ENCODE measurements around the gene RUBCN. TPM values are rescaled to one million over a fixed set of nuclear protein-coding genes. Genes with fewer than 3 reads are reported as not detected.
"Not testable (repeated sequence)": the region's sequence is repeated elsewhere in the genome, so short reads cannot be mapped to it uniquely, and the experiment has no call there.

The RUBCN gene
- total and polyA plus RNA-seq, 8 donors: 12.3 to 33.0 (median 14.5) TPM

DNA sequence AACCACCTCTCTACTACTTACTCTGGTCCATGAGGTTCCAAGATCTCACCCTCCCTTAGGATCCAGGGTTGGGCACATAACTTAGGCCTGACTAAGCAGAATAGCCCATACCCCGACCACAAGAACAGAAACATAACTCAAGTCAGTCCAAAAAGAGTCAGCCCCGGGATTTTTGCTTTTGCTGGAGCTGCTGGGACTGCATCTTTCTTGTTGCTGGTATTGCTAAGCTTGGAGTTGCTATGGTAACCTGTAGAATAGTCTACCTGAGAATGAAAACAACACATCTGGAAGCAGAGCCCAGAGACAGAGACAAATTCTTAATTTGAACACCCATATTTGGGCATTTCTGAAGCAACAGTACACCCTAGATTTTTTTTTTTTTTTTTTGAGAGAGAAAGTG is 6.5 kb downstream of the RUBCN start:
- Histone ChIP-seq H3K36me3 (no peaks in the 10 kb centered on the region), H3K4me1 (peaks cover 0 to 19% of the 10 kb centered on the region in 2 donors), H3K9me3 (no peaks in the 10 kb centered on the region), H3K27ac (no peak overlapping the region), H3K4me3 (no peak overlapping the region), H3K27me3 (no peaks in the 10 kb centered on the region)
- ATAC-seq (peak; percentile 80), DNase-seq (no peak)
- TF ChIP-seq, protein P1, sequence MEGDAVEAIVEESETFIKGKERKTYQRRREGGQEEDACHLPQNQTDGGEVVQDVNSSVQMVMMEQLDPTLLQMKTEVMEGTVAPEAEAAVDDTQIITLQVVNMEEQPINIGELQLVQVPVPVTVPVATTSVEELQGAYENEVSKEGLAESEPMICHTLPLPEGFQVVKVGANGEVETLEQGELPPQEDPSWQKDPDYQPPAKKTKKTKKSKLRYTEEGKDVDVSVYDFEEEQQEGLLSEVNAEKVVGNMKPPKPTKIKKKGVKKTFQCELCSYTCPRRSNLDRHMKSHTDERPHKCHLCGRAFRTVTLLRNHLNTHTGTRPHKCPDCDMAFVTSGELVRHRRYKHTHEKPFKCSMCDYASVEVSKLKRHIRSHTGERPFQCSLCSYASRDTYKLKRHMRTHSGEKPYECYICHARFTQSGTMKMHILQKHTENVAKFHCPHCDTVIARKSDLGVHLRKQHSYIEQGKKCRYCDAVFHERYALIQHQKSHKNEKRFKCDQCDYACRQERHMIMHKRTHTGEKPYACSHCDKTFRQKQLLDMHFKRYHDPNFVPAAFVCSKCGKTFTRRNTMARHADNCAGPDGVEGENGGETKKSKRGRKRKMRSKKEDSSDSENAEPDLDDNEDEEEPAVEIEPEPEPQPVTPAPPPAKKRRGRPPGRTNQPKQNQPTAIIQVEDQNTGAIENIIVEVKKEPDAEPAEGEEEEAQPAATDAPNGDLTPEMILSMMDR (IDR thresholded peaks at IDR 0.05): no peak
- intact Hi-C loops (cut with DNase I): no loop called here

DNA sequence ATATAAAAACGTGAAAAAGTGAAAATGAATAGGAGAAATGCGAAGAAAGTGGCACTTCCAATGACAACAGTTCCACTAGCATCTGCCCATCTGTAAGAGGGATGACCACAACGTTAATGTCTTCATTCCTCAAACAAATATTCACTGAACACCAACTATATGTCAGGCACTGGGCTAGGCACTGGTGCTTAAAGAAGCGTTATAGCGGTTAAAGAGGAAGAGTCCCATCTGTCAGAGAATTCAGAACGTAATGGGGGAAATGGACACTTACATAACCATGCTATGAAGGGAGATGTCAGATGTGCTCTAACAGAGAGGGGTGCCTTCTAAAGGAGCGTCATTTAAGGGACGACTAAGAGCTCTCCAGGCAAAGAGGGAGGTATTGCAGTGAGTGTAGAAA is 8.2 kb downstream of the RUBCN start:
- TF ChIP-seq, protein P1 (IDR thresholded peaks at IDR 0.05): no peak
- intact Hi-C loops (cut with DNase I): no loop called here
- H3K36me3 ChIP-seq: no peaks in the 10 kb centered on the region
- H3K4me1 ChIP-seq: peaks cover 0 to 8% of the 10 kb centered on the region in 2 donors
- no peak overlapping the region for H3K27ac ChIP-seq
- H3K4me3 ChIP-seq: no peak overlapping the region
- H3K9me3 ChIP-seq: no peaks in the 10 kb centered on the region
- DNase-seq (no peak), ATAC-seq (no peak)
- no peaks in the 10 kb centered on the region for H3K27me3 ChIP-seq

DNA sequence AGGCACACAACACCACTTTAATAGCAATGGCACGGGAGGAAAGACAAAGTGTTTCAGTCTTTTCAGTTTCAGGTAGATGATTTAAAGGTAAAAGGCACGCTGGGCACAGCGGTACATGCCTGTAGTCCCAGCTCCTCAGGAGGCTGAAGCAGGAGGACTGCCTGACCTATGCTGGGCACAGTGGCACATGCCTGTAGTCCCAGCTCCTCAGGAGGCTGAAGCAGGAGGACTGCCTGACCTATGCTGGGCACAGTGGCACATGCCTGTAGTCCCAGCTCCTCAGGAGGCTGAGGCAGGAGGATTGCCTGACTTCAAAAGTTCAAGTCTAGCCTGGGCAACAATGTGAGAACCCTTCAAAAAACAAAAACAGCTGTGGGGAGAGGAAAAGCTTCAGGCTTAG is 8.8 kb downstream of the RUBCN start:
- DNase-seq; H3K27ac ChIP-seq; ATAC-seq; H3K4me3 ChIP-seq; H3K36me3 ChIP-seq; intact Hi-C loops (cut with DNase I); H3K4me1 ChIP-seq; H3K9me3 ChIP-seq; H3K27me3 ChIP-seq: not testable (repeated sequence)

DNA sequence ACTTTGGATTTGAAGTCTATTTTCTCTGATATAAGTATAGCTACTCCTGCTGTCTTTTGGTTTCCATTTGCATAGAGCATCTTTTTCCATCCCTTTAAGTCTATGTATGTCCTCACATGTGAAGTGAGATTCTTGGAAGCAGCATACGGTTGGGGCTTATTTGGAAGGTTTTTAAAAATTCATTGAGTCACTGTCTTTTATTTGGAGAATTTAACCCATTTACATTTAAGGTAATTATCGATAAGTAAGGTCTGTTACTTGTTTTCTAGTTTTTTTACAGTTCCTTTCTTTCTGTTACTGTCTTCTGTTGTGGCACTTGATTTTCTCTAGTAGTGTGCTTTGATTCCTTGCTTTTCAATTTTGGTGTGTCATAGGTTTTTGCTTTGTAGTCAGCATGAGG is 14.0 kb downstream of the RUBCN start:
- TF ChIP-seq, protein P1 (IDR thresholded peaks at IDR 0.05): no peak
- no peak for DNase-seq
- H3K36me3 ChIP-seq: no peaks in the 10 kb centered on the region
- H3K27ac ChIP-seq: no peak overlapping the region
- intact Hi-C loops (cut with DNase I): no loop called here
- H3K9me3 ChIP-seq: peaks cover 0 to 10% of the 10 kb centered on the region in 2 donors
- H3K27me3 ChIP-seq: no peaks in the 10 kb centered on the region
- no peak overlapping the region for H3K4me3 ChIP-seq
- no peaks in the 10 kb centered on the region for H3K4me1 ChIP-seq
- no peak for ATAC-seq

DNA sequence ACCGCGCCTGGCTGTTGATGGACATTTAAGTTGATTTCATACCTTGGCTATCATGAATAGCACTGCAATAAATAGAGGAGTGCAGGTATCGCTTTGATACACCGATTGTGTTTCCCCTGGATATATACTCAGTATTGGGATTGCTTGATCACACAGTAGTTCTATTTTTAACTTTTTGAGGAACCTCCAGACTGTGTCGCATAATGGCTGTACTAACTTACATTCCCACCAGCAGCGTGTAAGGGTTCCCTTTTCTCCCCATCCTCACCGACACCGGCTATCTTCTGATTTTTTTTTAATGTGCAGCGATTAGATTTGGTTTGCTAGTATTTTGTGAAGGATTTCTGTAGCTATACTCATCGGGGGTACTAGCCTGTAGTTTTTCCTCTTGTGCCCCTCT is 16.0 kb downstream of the RUBCN start:
- no peak overlapping the region for H3K27ac ChIP-seq
- DNase-seq (no peak), ATAC-seq (no peak)
- intact Hi-C loops (cut with DNase I): no loop called here
- peaks cover 0 to 10% of the 10 kb centered on the region in 2 donors for H3K9me3 ChIP-seq
- no peak overlapping the region for H3K4me3 ChIP-seq
- peaks cover 0 to 9% of the 10 kb centered on the region in 2 donors for H3K36me3 ChIP-seq
- TF ChIP-seq, protein P1 (IDR thresholded peaks at IDR 0.05): no peak
- no peaks in the 10 kb centered on the region for H3K4me1 ChIP-seq
- H3K27me3 ChIP-seq: no peaks in the 10 kb centered on the region

DNA sequence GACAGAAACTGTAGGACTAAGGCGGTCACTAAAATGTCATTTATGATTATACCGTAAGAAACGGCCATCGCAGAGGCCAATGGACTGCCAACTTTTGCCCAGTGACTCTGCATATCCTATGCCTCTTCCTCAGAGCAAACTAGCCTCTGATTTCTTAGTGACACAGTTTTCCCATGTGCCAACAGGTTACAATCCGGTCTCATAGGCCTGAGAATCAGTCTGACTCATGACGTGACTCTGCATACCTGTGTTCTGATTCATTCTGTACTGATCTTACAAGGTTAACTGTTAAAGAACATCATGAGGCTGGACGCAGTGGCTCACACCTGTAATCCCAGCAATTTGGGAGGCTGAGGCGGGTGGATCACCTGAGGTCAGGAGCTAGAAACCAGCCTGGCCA is 17.8 kb downstream of the RUBCN start:
- H3K9me3 ChIP-seq: peaks cover 0 to 10% of the 10 kb centered on the region in 2 donors
- peak overlapping the region in 1 of 2 donors; percentile 11 for H3K27ac ChIP-seq
- intact Hi-C loops (cut with DNase I): no loop called here
- H3K4me3 ChIP-seq: no peak overlapping the region
- H3K27me3 ChIP-seq: no peaks in the 10 kb centered on the region
- ATAC-seq: peak; percentile 91
- no peaks in the 10 kb centered on the region for H3K4me1 ChIP-seq
- TF ChIP-seq, protein P1 (IDR thresholded peaks at IDR 0.05): no peak
- DNase-seq: no peak
- peaks cover 0 to 9% of the 10 kb centered on the region in 2 donors for H3K36me3 ChIP-seq

Measured in left lung (tissue), 10 donors.